CD14-positive monocyte (primary cell): ENCODE data around the gene ROBO2. TPM values are rescaled to one million over a fixed set of nuclear protein-coding genes. Genes with fewer than 3 reads are reported as not detected.

Source experiments
- DNase-seq, 3 donors: peaks; one replicate each; pipeline ENCODE4 v3.0.0-alpha.2; 2011 to 2022
- H2AFZ ChIP-seq: 2 replicates; pipeline ENCODE4 v1.6.0; 2012; ENCODE audit warnings: mild to moderate bottlenecking, low read depth, low read length, inconsistent platforms; ENCODE audit not compliant: insufficient read depth, poor library complexity, severe bottlenecking
- H3K27ac ChIP-seq, 2 donors: 1 replicate in 1 of 2; 2 replicates in 1 of 2; pipeline ENCODE4 v1.5.1; 2012 to 2013; ENCODE audit warnings: low read length in 2 of 2, control low read depth in 1 of 2, inconsistent platforms in 1 of 2, low read depth in 1 of 2, mild to moderate bottlenecking in 1 of 2
- H3K27me3 ChIP-seq, 2 donors: one replicate each; pipeline versions ENCODE4 v1.6.0 to v1.6.1; 2011 to 2013; ENCODE audit warnings: low read length in 2 of 2; ENCODE audit not compliant: control insufficient read depth in 2 of 2, insufficient read depth in 2 of 2
- H3K36me3 ChIP-seq, 2 donors: replicated peaks in 1 of 2; 1 replicate in 1 of 2; 2 replicates in 1 of 2; pipeline versions ENCODE4 v1.5.1 to v1.6.1; 2012 to 2013; ENCODE audit warnings: low read length in 2 of 2, control low read depth in 1 of 2, inconsistent platforms in 1 of 2, mild to moderate bottlenecking in 1 of 2; ENCODE audit not compliant: insufficient read depth in 2 of 2, control insufficient read depth in 1 of 2
- H3K4me1 ChIP-seq, 2 donors: 1 replicate in 1 of 2; 2 replicates in 1 of 2; pipeline versions ENCODE4 v1.5.1 to v1.6.1; 2012 to 2013; ENCODE audit warnings: low read length in 2 of 2, control low read depth in 1 of 2, inconsistent platforms in 1 of 2, mild to moderate bottlenecking in 1 of 2, moderate library complexity in 1 of 2; ENCODE audit not compliant: insufficient read depth in 2 of 2, control insufficient read depth in 1 of 2
- H3K4me2 ChIP-seq: replicated peaks from 2 replicates; pipeline ENCODE3; 2012; ENCODE audit warnings: low read length, moderate library complexity, mild to moderate bottlenecking; ENCODE audit not compliant: poor library complexity, severe bottlenecking; ENCODE audit errors: extremely low read depth
- H3K4me3 ChIP-seq, 3 experiments: fragments of 200-600 bp in 1 of 3; sonication (generic) in 1 of 3; replicated peaks in 1 of 3; 1 replicate in 2 of 3; 2 replicates in 1 of 3; pipeline ENCODE4 v1.5.1; 2011 to 2013; ENCODE audit warnings: low read length in 3 of 3, mild to moderate bottlenecking in 3 of 3, control low read depth in 2 of 3, low read depth in 2 of 3, inconsistent platforms in 1 of 3, moderate library complexity in 1 of 3
- H3K79me2 ChIP-seq: 2 replicates; pipeline ENCODE4 v1.6.0; 2012; ENCODE audit warnings: mild to moderate bottlenecking, control low read depth, inconsistent platforms, low read length, moderate library complexity; ENCODE audit not compliant: insufficient read depth
- H3K9ac ChIP-seq: 2 replicates; pipeline ENCODE4 v1.6.0; 2017; ENCODE audit warnings: low read length, mild to moderate bottlenecking; ENCODE audit not compliant: insufficient read depth, poor library complexity, severe bottlenecking
- H3K9me3 ChIP-seq, 2 donors: replicated peaks in 1 of 2; 1 replicate in 1 of 2; 2 replicates in 1 of 2; pipeline versions ENCODE4 v1.5.1 to v1.6.1; 2012 to 2013; ENCODE audit warnings: low read length in 2 of 2, control low read depth in 1 of 2; ENCODE audit not compliant: control insufficient read depth in 1 of 2, insufficient read depth in 1 of 2
- H4K20me1 ChIP-seq: 2 replicates; pipeline ENCODE4 v1.6.0; 2012; ENCODE audit warnings: mild to moderate bottlenecking, low read length, control low read depth, moderate library complexity; ENCODE audit not compliant: insufficient read depth
- H3K27ac Mint-ChIP-seq, 7 donors: one replicate each; pipeline ENCODE4 v1.8.0; 2020; ENCODE audit warnings: mild to moderate bottlenecking in 7 of 7, mixed read lengths in 7 of 7, moderate library complexity in 6 of 7, inconsistent platforms in 2 of 7
- H3K27me3 Mint-ChIP-seq, 3 donors: one replicate each; pipeline ENCODE4 v1.8.0; 2021 to 2022; ENCODE audit warnings: low read depth in 3 of 3, mild to moderate bottlenecking in 3 of 3, mixed read lengths in 3 of 3, moderate library complexity in 3 of 3, inconsistent platforms in 1 of 3
- H3K36me3 Mint-ChIP-seq, 2 donors: one replicate each; pipeline ENCODE4 v1.8.0; 2020; ENCODE audit warnings: mixed read lengths in 2 of 2, inconsistent platforms in 1 of 2, mild to moderate bottlenecking in 1 of 2
- H3K4me1 Mint-ChIP-seq: one replicate; pipeline ENCODE4 v1.8.0; 2020; ENCODE audit warnings: mild to moderate bottlenecking, mixed read lengths
- H3K4me3 Mint-ChIP-seq, 2 donors: one replicate each; pipeline ENCODE4 v1.8.0; 2020; ENCODE audit warnings: mild to moderate bottlenecking in 2 of 2, mixed read lengths in 2 of 2, moderate library complexity in 1 of 2
- H3K9me3 Mint-ChIP-seq, 7 donors: one replicate each; pipeline ENCODE4 v1.8.0; 2020 to 2022; ENCODE audit warnings: mixed read lengths in 7 of 7, mild to moderate bottlenecking in 6 of 7, moderate library complexity in 6 of 7, inconsistent platforms in 2 of 7
- WGBS: methylation state at CpG from one replicate; pipeline ENCODE4 v1.1.5; 2013; ENCODE audit warnings: missing lambda C conversion rate; ENCODE audit not compliant: insufficient coverage; 5-methylcytosine and 5-hydroxymethylcytosine counted together
- intact Hi-C, 2 donors: fragments of 100-400 bp; cut with micrococcal nuclease; formaldehyde crosslinking; loops; one replicate each; pipeline versions ENCODE4 v1.15.0 to v1.15.1; 2023
- polyA plus RNA-seq, 3 donors: library from polyadenylated mRNA; depleted of rRNA in 1 of 3; unstranded in 2 of 3; stranded (reverse) in 1 of 3; fragments of 300-500 nt in 2 of 3; fragments of >200 nt in 1 of 3; fragmentation: Illumina TruSeq in 2 of 3; gene quantifications; 1 replicate in 2 of 3; 2 replicates in 1 of 3; pipeline ENCODE4 v1.2.3, GENCODE V29; 2012 to 2021
- TF ChIP-seq, protein P1 (sequence below): fragments of 200-600 bp; IDR thresholded peaks from one replicate; pipeline ENCODE4 v1.8.0; 2022; ENCODE audit warnings: antibody characterized with exemption, mild to moderate bottlenecking

ROBO2 gene
- polyA plus RNA-seq, 3 donors, result not detected

DNA sequence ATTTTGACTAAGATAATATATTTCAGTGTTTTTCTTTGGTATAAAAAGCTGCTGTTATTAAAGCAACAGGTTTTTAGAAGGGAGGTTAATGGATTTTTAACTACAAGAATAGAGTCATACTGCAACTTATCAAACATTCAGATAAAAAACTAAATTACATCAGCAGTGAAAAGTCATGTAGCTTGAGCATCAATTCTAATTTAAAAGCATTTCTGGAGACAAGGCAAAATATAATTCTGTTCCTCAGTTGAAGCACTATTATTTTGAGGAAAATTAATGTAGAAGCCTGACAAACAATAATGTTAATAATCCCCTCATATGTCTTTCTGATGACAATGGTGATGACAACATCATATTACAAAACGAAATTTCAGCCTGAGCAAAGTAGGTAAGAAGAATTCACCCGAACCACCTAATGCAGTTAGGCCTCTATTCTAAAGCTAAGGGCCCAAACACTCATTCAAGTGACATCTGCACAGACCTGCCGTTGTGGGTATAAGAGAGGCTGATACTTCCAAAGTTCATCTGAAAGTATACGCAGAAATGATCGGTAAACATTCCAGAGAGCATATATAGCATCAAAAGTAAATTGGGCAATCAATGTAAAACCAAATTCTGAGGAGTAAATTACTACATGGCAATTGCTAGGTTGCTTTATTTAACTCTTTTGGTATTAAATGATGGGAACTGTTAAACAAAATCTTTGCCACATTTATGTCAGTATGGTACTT, 12.8 kb upstream of the ROBO2 start:
- H3K9me3 ChIP-seq, result no peaks in the 10 kb centered on the region
- H3K36me3 ChIP-seq, result no peaks in the 10 kb centered on the region
- no peak for DNase-seq
- H2AFZ ChIP-seq, result no peak overlapping the region
- no CpG with 5 or more reads among the region's 5 CpGs for WGBS
- TF ChIP-seq, protein P1, sequence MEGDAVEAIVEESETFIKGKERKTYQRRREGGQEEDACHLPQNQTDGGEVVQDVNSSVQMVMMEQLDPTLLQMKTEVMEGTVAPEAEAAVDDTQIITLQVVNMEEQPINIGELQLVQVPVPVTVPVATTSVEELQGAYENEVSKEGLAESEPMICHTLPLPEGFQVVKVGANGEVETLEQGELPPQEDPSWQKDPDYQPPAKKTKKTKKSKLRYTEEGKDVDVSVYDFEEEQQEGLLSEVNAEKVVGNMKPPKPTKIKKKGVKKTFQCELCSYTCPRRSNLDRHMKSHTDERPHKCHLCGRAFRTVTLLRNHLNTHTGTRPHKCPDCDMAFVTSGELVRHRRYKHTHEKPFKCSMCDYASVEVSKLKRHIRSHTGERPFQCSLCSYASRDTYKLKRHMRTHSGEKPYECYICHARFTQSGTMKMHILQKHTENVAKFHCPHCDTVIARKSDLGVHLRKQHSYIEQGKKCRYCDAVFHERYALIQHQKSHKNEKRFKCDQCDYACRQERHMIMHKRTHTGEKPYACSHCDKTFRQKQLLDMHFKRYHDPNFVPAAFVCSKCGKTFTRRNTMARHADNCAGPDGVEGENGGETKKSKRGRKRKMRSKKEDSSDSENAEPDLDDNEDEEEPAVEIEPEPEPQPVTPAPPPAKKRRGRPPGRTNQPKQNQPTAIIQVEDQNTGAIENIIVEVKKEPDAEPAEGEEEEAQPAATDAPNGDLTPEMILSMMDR, result no peak
- peaks cover 0 to 2% (median 0%) of the 10 kb centered on the region in 7 donors for H3K9me3 Mint-ChIP-seq
- no peaks in the 10 kb centered on the region for H3K4me1 Mint-ChIP-seq
- H3K9ac ChIP-seq, result no peak overlapping the region
- H3K27me3 ChIP-seq, result no peaks in the 10 kb centered on the region
- no peak overlapping the region for H3K4me2 ChIP-seq
- H3K4me1 ChIP-seq, result no peaks in the 10 kb centered on the region
- no peak overlapping the region for H3K4me3 ChIP-seq
- H3K27ac Mint-ChIP-seq, result no peak overlapping the region
- no peaks in the 10 kb centered on the region for H3K79me2 ChIP-seq
- no peak overlapping the region for H3K27ac ChIP-seq
- H3K36me3 Mint-ChIP-seq, result no peaks in the 10 kb centered on the region
- intact Hi-C loops, result no loop called here
- no peak overlapping the region for H3K4me3 Mint-ChIP-seq
- no peaks in the 10 kb centered on the region for H4K20me1 ChIP-seq
- peaks cover 0 to 1% (median 0%) of the 10 kb centered on the region in 3 donors for H3K27me3 Mint-ChIP-seq

DNA sequence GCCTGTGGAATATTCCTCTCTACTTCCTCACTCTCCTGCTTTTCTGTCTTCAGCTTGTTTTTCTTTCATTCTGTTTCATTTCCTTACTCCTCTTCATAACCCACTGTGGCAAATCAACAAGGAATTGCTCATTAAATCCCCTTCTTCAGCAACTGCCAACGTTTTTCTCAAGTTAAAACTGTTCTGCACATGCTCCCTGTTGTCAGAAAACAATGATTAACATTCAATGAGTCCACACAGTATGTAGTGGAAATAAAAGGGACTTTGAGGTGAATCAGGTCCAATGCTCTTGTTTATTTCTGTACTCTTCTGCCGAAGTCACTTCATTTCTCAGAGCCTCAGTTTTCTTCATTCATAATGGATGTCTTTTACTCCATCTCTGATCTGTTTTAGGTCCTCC, 11.9 kb upstream of the ROBO2 start:
- H3K4me3 Mint-ChIP-seq, result no peak overlapping the region
- 60% methylated on average over 1 of the region's 2 CpGs for WGBS
- Histone ChIP-seq H3K27ac (no peak overlapping the region), H3K4me3 (no peak overlapping the region), H3K9ac (no peak overlapping the region), H3K36me3 (no peaks in the 10 kb centered on the region), H3K9me3 (no peaks in the 10 kb centered on the region), H3K27me3 (no peaks in the 10 kb centered on the region), H3K79me2 (no peaks in the 10 kb centered on the region), H3K4me1 (no peaks in the 10 kb centered on the region), H3K4me2 (no peak overlapping the region), H4K20me1 (no peaks in the 10 kb centered on the region), H2AFZ (no peak overlapping the region)
- peaks cover 0 to 2% (median 0%) of the 10 kb centered on the region in 7 donors for H3K9me3 Mint-ChIP-seq
- intact Hi-C loops, result no loop called here
- TF ChIP-seq, protein P1, result no peak
- peaks cover 0 to 3% (median 0%) of the 10 kb centered on the region in 3 donors for H3K27me3 Mint-ChIP-seq
- H3K36me3 Mint-ChIP-seq, result no peaks in the 10 kb centered on the region
- H3K27ac Mint-ChIP-seq, result no peak overlapping the region
- DNase-seq, result no peak
- H3K4me1 Mint-ChIP-seq, result no peaks in the 10 kb centered on the region
